ENCODE measurements around the gene PI4KA.

GRCh38 chr22:20825624-20826023, 33.0 kb downstream of the PI4KA start:
- TF ChIP-seq, protein P1, sequence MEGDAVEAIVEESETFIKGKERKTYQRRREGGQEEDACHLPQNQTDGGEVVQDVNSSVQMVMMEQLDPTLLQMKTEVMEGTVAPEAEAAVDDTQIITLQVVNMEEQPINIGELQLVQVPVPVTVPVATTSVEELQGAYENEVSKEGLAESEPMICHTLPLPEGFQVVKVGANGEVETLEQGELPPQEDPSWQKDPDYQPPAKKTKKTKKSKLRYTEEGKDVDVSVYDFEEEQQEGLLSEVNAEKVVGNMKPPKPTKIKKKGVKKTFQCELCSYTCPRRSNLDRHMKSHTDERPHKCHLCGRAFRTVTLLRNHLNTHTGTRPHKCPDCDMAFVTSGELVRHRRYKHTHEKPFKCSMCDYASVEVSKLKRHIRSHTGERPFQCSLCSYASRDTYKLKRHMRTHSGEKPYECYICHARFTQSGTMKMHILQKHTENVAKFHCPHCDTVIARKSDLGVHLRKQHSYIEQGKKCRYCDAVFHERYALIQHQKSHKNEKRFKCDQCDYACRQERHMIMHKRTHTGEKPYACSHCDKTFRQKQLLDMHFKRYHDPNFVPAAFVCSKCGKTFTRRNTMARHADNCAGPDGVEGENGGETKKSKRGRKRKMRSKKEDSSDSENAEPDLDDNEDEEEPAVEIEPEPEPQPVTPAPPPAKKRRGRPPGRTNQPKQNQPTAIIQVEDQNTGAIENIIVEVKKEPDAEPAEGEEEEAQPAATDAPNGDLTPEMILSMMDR (conservative IDR thresholded peaks at IDR 0.05; ENCODE audit: low read depth in 2 of 2): no peak
- no peak for TF ChIP-seq CREB1 (CRISPR knock-in tag; IDR thresholded peaks at IDR 0.05; ENCODE audit: low read depth)
- no peak for TF ChIP-seq EZH2 (IDR thresholded peaks at IDR 0.05; ENCODE audit: low read depth, unreplicated experiment)
- no peak for TF ChIP-seq EZH2phosphoT487 (IDR thresholded peaks at IDR 0.05; ENCODE audit: unreplicated experiment)
- no peak for TF ChIP-seq STAT1 (IDR thresholded peaks at IDR 0.05; ENCODE audit: unreplicated experiment)
- TF ChIP-seq REST (IDR thresholded peaks at IDR 0.05; ENCODE audit: unreplicated experiment): no peak
- no peak for TF ChIP-seq POLR2AphosphoS5 (IDR thresholded peaks at IDR 0.05; ENCODE audit: low read depth)
- TF ChIP-seq JUNB (IDR thresholded peaks at IDR 0.05; ENCODE audit: unreplicated experiment): no peak
- TF ChIP-seq, protein P2, sequence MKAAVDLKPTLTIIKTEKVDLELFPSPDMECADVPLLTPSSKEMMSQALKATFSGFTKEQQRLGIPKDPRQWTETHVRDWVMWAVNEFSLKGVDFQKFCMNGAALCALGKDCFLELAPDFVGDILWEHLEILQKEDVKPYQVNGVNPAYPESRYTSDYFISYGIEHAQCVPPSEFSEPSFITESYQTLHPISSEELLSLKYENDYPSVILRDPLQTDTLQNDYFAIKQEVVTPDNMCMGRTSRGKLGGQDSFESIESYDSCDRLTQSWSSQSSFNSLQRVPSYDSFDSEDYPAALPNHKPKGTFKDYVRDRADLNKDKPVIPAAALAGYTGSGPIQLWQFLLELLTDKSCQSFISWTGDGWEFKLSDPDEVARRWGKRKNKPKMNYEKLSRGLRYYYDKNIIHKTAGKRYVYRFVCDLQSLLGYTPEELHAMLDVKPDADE (IDR thresholded peaks at IDR 0.05): no peak
- no peak for TF ChIP-seq ZNF114 (CRISPR knock-in tag; IDR thresholded peaks at IDR 0.05)
